ENCODE data around the gene CXXC5.

Gene CXXC5

GRCh38 chr5:139664727-139665351, 16.7 kb downstream of the CXXC5 start:
- no peak for DNase-seq (ENCODE audit: low read depth)

GRCh38 chr5:139665626-139666025, 17.5 kb downstream of the CXXC5 start:
- DNase-seq (ENCODE audit: low read depth) = no peak

- DNase-seq (ENCODE audit: low read depth) = no peak
These were observed 18.4 kb downstream of the CXXC5 start for GRCh38 chr5:139666551-139666950.

GRCh38 chr5:139667001-139667729, 19.0 kb downstream of the CXXC5 start:
- DNase-seq (ENCODE audit: low read depth) = no peak

- no peak for DNase-seq (ENCODE audit: low read depth)
These were observed 19.5 kb downstream of the CXXC5 start for GRCh38 chr5:139667730-139668063.

- DNase-seq (ENCODE audit: low read depth) = no peak
These were observed 20.1 kb downstream of the CXXC5 start for GRCh38 chr5:139668064-139668880.

GRCh38 chr5:139668924-139669661, 20.9 kb downstream of the CXXC5 start:
- DNase-seq (ENCODE audit: low read depth) = no peak

- DNase-seq (ENCODE audit: low read depth) = no peak
These were observed 21.7 kb downstream of the CXXC5 start for GRCh38 chr5:139669662-139670368.

GRCh38 chr5:139670369-139671095, 22.4 kb downstream of the CXXC5 start:
- no peak for DNase-seq (ENCODE audit: low read depth)

- DNase-seq (ENCODE audit: low read depth) = no peak
These were observed 23.1 kb downstream of the CXXC5 start for GRCh38 chr5:139671096-139671841.

- DNase-seq (ENCODE audit: low read depth) = no peak
These were observed 27.1 kb downstream of the CXXC5 start for GRCh38 chr5:139675213-139675612.

- DNase-seq (ENCODE audit: low read depth) = no peak
These were observed 27.7 kb downstream of the CXXC5 start for GRCh38 chr5:139675825-139676224.

GRCh38 chr5:139676406-139676805, 28.3 kb downstream of the CXXC5 start:
- DNase-seq (ENCODE audit: low read depth) = no peak

- DNase-seq (ENCODE audit: low read depth) = no peak
These were observed 29.0 kb downstream of the CXXC5 start for GRCh38 chr5:139676951-139677735.

GRCh38 chr5:139677736-139678613, 29.8 kb downstream of the CXXC5 start:
- DNase-seq (ENCODE audit: low read depth) = no peak

GRCh38 chr5:139678751-139679750, 30.9 kb downstream of the CXXC5 start:
- no peak for DNase-seq (ENCODE audit: low read depth)
